Ishikawa (cell line): Measurements from ENCODE around the gene WDR75.

Experiments
- CEBPB ChIP-seq: IDR thresholded peaks from 2 replicates; pipeline ENCODE4 v1.6.1; 2012
- CREB1 ChIP-seq: IDR thresholded peaks from 2 replicates; pipeline ENCODE4 v1.6.1; 2012; ENCODE audit warnings: low read depth
- EGR1 ChIP-seq: IDR thresholded peaks from 2 replicates; pipeline ENCODE4 v1.6.1; 2012
- EP300 ChIP-seq: IDR thresholded peaks from 2 replicates; pipeline ENCODE4 v1.6.1; 2012; ENCODE audit warnings: borderline replicate concordance
- FOXM1 ChIP-seq: IDR thresholded peaks from 2 replicates; pipeline ENCODE4 v1.6.1; 2012; ENCODE audit warnings: low read depth, borderline replicate concordance
- MAX ChIP-seq: IDR thresholded peaks from 2 replicates; pipeline ENCODE4 v1.6.1; 2012
- NFIC ChIP-seq: IDR thresholded peaks from 2 replicates; pipeline ENCODE4 v1.6.1; 2012
- RAD21 ChIP-seq: IDR thresholded peaks from 2 replicates; pipeline ENCODE4 v1.6.1; 2012; ENCODE audit warnings: low read depth
- REST ChIP-seq: IDR thresholded peaks from 2 replicates; pipeline ENCODE4 v1.6.1; 2012; ENCODE audit warnings: low read depth, mild to moderate bottlenecking
- TAF1 ChIP-seq: IDR thresholded peaks from 2 replicates; pipeline ENCODE4 v1.6.1; 2012; ENCODE audit warnings: low read depth, mild to moderate bottlenecking
- TCF12 ChIP-seq: IDR thresholded peaks from 2 replicates; pipeline ENCODE4 v1.6.1; 2012; ENCODE audit warnings: low read depth
- TEAD4 ChIP-seq: IDR thresholded peaks from 2 replicates; pipeline ENCODE4 v1.6.1; 2012
- USF1 ChIP-seq: IDR thresholded peaks from 2 replicates; pipeline ENCODE4 v1.6.1; 2012
- YY1 ChIP-seq: IDR thresholded peaks from 2 replicates; pipeline ENCODE4 v1.6.1; 2012; ENCODE audit warnings: low read depth
- ZBTB7A ChIP-seq: IDR thresholded peaks from 2 replicates; pipeline ENCODE4 v1.6.1; 2012; ENCODE audit warnings: low read depth

The WDR75 gene

GRCh38 chr2:189442468-189442867, 1.2 kb downstream of the WDR75 start:
- TF ChIP-seq USF1: no peak
- no peak for TF ChIP-seq CREB1
- TF ChIP-seq CEBPB: no peak
- no peak for TF ChIP-seq TCF12
- TF ChIP-seq YY1: no peak
- no peak for TF ChIP-seq ZBTB7A
- no peak for TF ChIP-seq MAX
- TF ChIP-seq EP300: no peak
- TF ChIP-seq RAD21: no peak
- no peak for TF ChIP-seq TAF1
- no peak for TF ChIP-seq EGR1
- TF ChIP-seq REST: no peak
- TF ChIP-seq NFIC: no peak
- no peak for TF ChIP-seq FOXM1

- TF ChIP-seq TEAD4 (no peak), MAX (no peak), EGR1 (no peak), RAD21 (no peak), USF1 (no peak), YY1 (no peak)
These were observed 3.0 kb downstream of the WDR75 start for GRCh38 chr2:189444322-189444721.

GRCh38 chr2:189446780-189447179, 5.5 kb downstream of the WDR75 start:
- no peak for TF ChIP-seq ZBTB7A
- no peak for TF ChIP-seq MAX
- no peak for TF ChIP-seq TCF12
- no peak for TF ChIP-seq NFIC

- TF ChIP-seq RAD21 (no peak), CREB1 (no peak), TAF1 (no peak), EGR1 (no peak), EP300 (no peak)
These were observed 12.7 kb downstream of the WDR75 start for GRCh38 chr2:189454009-189454408.

GRCh38 chr2:189465076-189465475, 23.8 kb downstream of the WDR75 start:
- TF ChIP-seq RAD21 (no peak), NFIC (no peak), FOXM1 (no peak), CREB1 (no peak), USF1 (no peak), TCF12 (no peak), EP300 (no peak), REST (no peak), EGR1 (no peak), TAF1 (no peak), CEBPB (no peak), TEAD4 (no peak), YY1 (no peak), MAX (no peak), ZBTB7A (no peak)

GRCh38 chr2:189465478-189465877, 24.2 kb downstream of the WDR75 start:
- TF ChIP-seq ZBTB7A: no peak
- TF ChIP-seq EGR1: no peak
- TF ChIP-seq MAX: no peak
- no peak for TF ChIP-seq NFIC
- TF ChIP-seq CEBPB: no peak
- no peak for TF ChIP-seq FOXM1
- no peak for TF ChIP-seq RAD21
- TF ChIP-seq CREB1: no peak
- TF ChIP-seq REST: no peak
- no peak for TF ChIP-seq EP300
- TF ChIP-seq TCF12: no peak
- no peak for TF ChIP-seq USF1
